ENCODE measurements around the gene RAD51B.

DNA sequence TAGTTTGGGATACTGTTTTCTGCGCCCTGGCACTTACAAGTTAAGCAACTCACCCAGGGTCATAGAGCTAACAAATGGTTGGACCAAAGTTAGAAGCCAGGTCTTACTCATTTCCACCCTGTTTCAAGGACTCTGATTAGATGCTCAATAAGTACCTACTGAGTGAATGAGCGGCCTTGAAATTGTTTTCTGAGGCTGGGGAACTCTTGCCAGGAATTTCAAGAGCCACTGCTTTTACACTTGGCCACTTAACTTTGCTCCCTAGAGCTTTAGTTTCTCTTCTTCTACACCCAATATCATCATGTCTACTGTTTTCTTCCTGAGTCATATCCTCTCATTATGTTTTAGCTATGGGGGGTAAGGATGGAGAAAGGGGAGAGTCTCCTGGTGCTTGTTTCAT lies 541.7 kb downstream of the RAD51B start:
- TF ChIP-seq CTCF (IDR thresholded peaks at IDR 0.05) (no peak), POLR2A (IDR thresholded peaks at IDR 0.05) (no peak), POLR2AphosphoS5 (IDR thresholded peaks at IDR 0.05) (no peak), EP300 (IDR thresholded peaks at IDR 0.05) (no peak)
